HG02840 (cell line): Measurements from ENCODE around the gene DDX47.
"Not testable (repeated sequence)": the region's sequence is repeated elsewhere in the genome, so short reads cannot be mapped to it uniquely, and the experiment has no call there.

Source experiments
- ATAC-seq: cut with Tn5 transposase; IDR thresholded peaks from one replicate; pipeline ENCODE4 v1.9.1; 2021; ENCODE audit warnings: mild to moderate bottlenecking, moderate library complexity, moderate number of reproducible peaks; ENCODE audit not compliant: unreplicated experiment, low FRiP score

DDX47 gene

GRCh38 chr12:12868477-12869235 lies 55.5 kb downstream of the DDX47 start:
- ATAC-seq, result no peak

DNA sequence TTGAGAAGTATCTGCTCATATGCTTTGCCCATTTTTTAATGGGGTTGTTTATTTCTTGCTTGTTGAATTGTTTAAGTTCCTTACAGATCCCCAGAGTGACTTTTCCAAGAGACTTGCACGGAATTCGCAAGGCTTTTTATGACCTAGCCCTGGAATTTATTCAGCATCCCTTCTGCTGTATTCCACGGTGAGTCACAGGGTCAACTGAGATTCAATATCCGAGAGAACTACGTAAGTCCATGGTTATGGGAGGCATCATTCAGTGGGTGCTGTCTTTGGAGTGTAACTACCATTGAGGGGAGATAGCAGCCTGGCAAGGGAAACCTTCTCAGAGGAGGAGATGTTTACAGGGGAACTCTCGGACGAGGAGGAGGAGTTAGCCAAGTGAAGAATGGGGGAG lies 57.3 kb downstream of the DDX47 start:
- no peak for ATAC-seq

DNA sequence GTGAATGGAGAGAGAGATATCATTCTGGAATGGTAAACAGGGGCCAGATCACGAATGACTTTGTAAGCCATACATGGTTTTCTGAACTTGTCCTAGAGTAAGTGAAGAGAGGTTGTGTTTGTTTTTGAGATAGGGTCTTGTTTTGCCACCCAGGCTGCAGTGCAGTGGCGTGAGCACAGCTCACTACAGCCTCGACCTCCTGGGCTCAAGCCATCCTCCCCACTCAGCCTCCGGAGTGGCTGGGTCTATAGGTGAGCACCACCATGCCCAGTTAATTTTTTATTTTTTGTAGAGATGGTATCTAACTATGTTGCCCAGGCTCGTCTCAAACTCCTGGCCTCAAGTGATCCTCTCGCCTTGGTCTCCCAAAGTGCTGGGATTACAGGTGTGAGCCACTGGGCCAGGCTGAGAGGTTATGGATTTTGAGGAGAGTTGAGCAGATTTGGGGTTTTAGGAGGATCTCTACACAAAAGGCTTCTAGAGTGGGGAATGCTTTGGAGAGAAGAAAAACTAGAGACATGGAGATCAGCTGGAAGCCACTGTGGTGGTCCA lies 58.5 kb downstream of the DDX47 start:
- ATAC-seq, result no peak

GRCh38 chr12:12872139-12872933 lies 59.2 kb downstream of the DDX47 start:
- ATAC-seq, result no peak

DNA sequence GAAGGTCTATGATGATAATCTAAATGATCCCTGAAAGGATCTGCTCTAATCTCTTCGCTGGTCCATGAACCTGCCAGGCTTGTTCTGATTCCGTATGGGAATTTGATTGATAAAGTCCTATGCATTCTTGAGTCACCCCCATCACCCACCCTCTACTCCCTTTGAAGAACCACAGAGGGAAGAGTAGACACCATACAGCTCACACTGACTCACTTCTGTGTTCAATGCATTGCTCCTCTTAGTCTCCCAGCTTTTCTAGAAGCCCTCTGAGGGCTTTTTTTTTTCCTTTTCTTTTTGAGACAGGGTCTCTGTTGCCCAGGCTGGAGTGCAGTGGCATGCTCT lies 59.8 kb downstream of the DDX47 start:
- ATAC-seq, result no peak

- ATAC-seq, result no peak
These were observed 60.9 kb downstream of the DDX47 start for GRCh38 chr12:12874029-12874428.

- ATAC-seq, result not testable (repeated sequence)
These were observed 62.2 kb downstream of the DDX47 start for GRCh38 chr12:12875301-12875700.

DNA sequence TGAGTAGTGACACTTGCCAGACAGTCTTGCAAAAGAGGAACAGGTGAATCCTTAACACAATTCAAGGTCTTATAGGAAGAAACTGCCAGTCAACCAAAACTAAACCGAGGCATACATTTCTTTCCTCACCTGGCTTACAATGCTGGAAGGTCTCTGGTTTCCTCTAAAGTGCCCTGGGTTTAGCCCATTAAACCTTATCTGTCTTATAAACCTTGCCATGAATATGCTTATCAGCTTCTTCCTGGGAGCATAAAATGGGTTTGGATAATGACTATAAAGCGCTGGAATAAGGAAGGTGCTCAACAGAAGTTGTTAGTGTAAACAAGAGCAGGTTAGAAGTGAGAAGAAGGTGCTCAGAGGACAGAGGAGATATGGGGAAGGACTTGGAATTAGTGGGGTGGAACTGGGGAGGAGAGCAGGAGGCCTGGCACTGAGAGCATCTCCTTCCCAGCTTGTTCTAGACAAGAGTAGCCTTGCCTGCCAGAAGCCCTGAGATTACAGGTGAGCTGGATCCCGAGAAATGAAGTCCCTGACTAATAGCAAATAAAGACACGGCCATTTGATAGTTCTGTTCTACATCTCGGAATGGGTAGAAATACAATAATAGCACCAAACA lies 64.1 kb downstream of the DDX47 start:
- no peak for ATAC-seq

DNA sequence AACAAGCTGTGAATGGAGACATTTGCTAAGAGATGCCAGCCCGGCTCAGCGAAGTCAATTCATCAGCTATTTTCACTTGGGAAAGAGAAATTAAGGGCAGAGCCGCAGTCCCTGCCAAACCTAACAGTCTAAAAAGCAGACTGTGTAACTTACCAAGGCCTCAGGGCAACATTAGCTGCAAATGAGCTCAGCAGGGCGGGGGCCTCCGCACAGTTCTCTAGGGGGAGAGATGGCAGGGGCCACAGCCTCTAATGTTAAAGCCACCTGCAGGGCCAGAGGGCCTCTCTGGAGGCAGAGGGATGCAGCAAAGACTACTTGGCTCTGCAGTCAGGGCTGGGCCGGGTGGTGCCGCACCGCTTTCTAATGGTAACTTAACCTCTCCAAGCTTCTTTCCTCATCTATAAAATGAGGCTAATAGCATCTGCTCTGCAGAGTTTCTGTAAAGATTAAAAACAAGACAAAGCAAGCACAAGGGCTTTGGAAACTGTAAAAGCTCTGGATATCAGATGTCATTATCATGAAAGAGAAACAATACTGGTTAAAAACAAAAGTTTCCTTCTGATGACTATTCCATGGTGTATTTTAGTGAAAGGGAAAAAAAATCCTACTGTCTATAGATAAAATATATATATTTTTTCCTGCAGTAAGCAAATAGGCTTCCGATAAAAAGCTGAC lies 64.8 kb downstream of the DDX47 start:
- no peak for ATAC-seq
